OCI-LY1 (cell line): Measurements from ENCODE around the gene HUNK.

Experiments
- H2AFZ ChIP-seq: fragments of 200-600 bp; sonication (generic), shearing (Covaris generic); 2 replicates; pipeline ENCODE4 v1.6.0; 2014; ENCODE audit warnings: antibody characterized with exemption, mild to moderate bottlenecking, low read length
- H3F3A ChIP-seq: fragments of 200-600 bp; sonication (generic), shearing (Covaris generic); 2 replicates; pipeline ENCODE4 v1.6.0; 2014; ENCODE audit warnings: mild to moderate bottlenecking, antibody characterized with exemption, low read length, moderate library complexity; ENCODE audit not compliant: insufficient read depth
- H3K27ac ChIP-seq: fragments of 200-600 bp; sonication (generic); 2 replicates; pipeline ENCODE4 v1.5.1; 2014; ENCODE audit warnings: low read length, mixed run types, mild to moderate bottlenecking, low read depth; ENCODE audit not compliant: poor library complexity, severe bottlenecking
- H3K27me3 ChIP-seq: fragments of 200-600 bp; sonication (generic); 2 replicates; pipeline ENCODE4 v1.6.0; 2014; ENCODE audit warnings: antibody characterized with exemption, mild to moderate bottlenecking, low read length, moderate library complexity; ENCODE audit not compliant: insufficient read depth
- H3K36me3 ChIP-seq: fragments of 200-600 bp; sonication (generic); 2 replicates; pipeline ENCODE4 v1.6.1; 2014; ENCODE audit warnings: mild to moderate bottlenecking, antibody characterized with exemption, low read length, moderate library complexity, mixed read lengths; ENCODE audit not compliant: insufficient read depth
- H3K4me1 ChIP-seq: fragments of 200-600 bp; sonication (generic); 2 replicates; pipeline ENCODE4 v1.5.1; 2014; ENCODE audit warnings: mild to moderate bottlenecking, low read length, moderate library complexity; ENCODE audit not compliant: insufficient read depth, severe bottlenecking
- H3K4me2 ChIP-seq: fragments of 200-600 bp; sonication (generic), shearing (Covaris generic); 2 replicates; pipeline ENCODE4 v1.6.1; 2014; ENCODE audit warnings: low read length
- H3K4me3 ChIP-seq: fragments of 200-600 bp; sonication (generic); 2 replicates; pipeline ENCODE4 v1.5.1; 2014; ENCODE audit warnings: low read length, low read depth, mild to moderate bottlenecking, mixed read lengths; ENCODE audit not compliant: poor library complexity, severe bottlenecking
- H3K79me2 ChIP-seq: fragments of 200-600 bp; shearing (Covaris generic); 2 replicates; pipeline ENCODE4 v1.6.1; 2016; ENCODE audit warnings: mixed run types, low read length, mixed read lengths; ENCODE audit not compliant: insufficient read depth
- H3K9ac ChIP-seq: fragments of 200-600 bp; sonication (generic), shearing (Covaris generic); 2 replicates; pipeline ENCODE4 v1.6.1; 2014; ENCODE audit warnings: mild to moderate bottlenecking, low read length, mixed read lengths
- H3K9me2 ChIP-seq: fragments of 200-600 bp; sonication (generic), shearing (Covaris generic); 2 replicates; pipeline ENCODE4 v1.6.1; 2014; ENCODE audit warnings: low read depth, mild to moderate bottlenecking, low read length, mixed read lengths
- H3K9me3 ChIP-seq: fragments of 200-600 bp; shearing (Covaris generic); 2 replicates; pipeline ENCODE4 v1.6.1; 2014; ENCODE audit warnings: low read length, mixed read lengths
- H4K20me1 ChIP-seq: fragments of 200-600 bp; sonication (generic), shearing (Covaris generic); 2 replicates; pipeline ENCODE4 v1.6.0; 2016; ENCODE audit warnings: mild to moderate bottlenecking, low read length; ENCODE audit not compliant: insufficient read depth
- EZH2 ChIP-seq: fragments of 200-600 bp; sonication (generic), shearing (Covaris generic); IDR thresholded peaks from 2 replicates; pipeline ENCODE4 v1.8.0; 2017; ENCODE audit warnings: borderline replicate concordance, mixed run types, mild to moderate bottlenecking, antibody characterized with exemption, low read length, moderate library complexity, mixed read lengths
- TF ChIP-seq, protein P1 (sequence below): fragments of 200-600 bp; sonication (generic), shearing (Covaris generic); IDR thresholded peaks from 2 replicates; pipeline ENCODE4 v1.5.1; 2017; ENCODE audit warnings: mild to moderate bottlenecking, antibody characterized with exemption, low read length, moderate library complexity, mixed read lengths

HUNK gene

GRCh38 chr21:31847761-31848160 is 25.1 kb upstream of the HUNK start:
- Histone ChIP-seq H3K36me3 (no peaks in the 10 kb centered on the region), H3K27me3 (no peaks in the 10 kb centered on the region), H3K9me3 (no peaks in the 10 kb centered on the region), H3K27ac (no peak overlapping the region), H2AFZ (no peak overlapping the region), H3F3A (no peaks in the 10 kb centered on the region), H3K4me2 (no peak overlapping the region), H3K9ac (no peak overlapping the region), H3K9me2 (no peaks in the 10 kb centered on the region), H3K4me1 (no peaks in the 10 kb centered on the region), H3K4me3 (no peak overlapping the region), H3K79me2 (no peaks in the 10 kb centered on the region), H4K20me1 (no peaks in the 10 kb centered on the region)
- TF ChIP-seq EZH2 = no peak

DNA sequence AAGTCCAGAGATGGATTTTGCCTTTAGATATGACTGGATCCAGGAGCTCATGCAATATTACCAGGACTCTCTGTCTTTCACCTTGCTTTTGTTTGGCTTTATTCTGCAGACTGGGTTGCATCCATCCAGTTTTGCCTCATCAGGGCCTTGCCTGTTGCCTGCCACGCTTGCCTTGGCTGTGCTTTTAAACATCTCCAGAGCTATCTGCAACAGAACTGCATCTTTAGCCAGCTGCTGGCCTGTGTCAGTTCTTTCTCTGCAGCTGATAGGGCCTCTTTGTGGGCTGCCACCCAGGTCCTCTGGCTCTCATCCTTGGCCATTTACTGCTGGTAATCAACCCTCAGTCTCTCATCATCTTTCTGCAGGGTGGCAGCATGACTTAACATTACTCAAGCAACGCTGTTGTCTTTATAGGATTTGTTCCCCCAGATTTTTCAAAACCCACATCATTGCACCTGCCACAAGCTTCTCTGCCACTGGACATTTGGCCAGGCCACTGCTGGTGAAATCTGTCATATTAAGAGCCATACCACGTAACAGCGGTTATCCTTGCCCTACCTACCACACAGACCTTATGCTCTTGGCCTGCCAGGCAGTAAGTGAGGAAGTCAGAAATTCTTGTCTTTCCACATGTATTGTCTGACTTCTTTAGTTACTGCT is 24.4 kb upstream of the HUNK start:
- H3K4me1 ChIP-seq = no peaks in the 10 kb centered on the region
- no peaks in the 10 kb centered on the region for H3K27me3 ChIP-seq
- H3K9me3 ChIP-seq = no peaks in the 10 kb centered on the region
- H3K9me2 ChIP-seq = no peaks in the 10 kb centered on the region
- H3K79me2 ChIP-seq = no peaks in the 10 kb centered on the region
- H3K27ac ChIP-seq = no peak overlapping the region
- H3F3A ChIP-seq = no peaks in the 10 kb centered on the region
- H4K20me1 ChIP-seq = no peaks in the 10 kb centered on the region
- no peak overlapping the region for H3K9ac ChIP-seq
- no peak overlapping the region for H2AFZ ChIP-seq
- TF ChIP-seq, protein P1, sequence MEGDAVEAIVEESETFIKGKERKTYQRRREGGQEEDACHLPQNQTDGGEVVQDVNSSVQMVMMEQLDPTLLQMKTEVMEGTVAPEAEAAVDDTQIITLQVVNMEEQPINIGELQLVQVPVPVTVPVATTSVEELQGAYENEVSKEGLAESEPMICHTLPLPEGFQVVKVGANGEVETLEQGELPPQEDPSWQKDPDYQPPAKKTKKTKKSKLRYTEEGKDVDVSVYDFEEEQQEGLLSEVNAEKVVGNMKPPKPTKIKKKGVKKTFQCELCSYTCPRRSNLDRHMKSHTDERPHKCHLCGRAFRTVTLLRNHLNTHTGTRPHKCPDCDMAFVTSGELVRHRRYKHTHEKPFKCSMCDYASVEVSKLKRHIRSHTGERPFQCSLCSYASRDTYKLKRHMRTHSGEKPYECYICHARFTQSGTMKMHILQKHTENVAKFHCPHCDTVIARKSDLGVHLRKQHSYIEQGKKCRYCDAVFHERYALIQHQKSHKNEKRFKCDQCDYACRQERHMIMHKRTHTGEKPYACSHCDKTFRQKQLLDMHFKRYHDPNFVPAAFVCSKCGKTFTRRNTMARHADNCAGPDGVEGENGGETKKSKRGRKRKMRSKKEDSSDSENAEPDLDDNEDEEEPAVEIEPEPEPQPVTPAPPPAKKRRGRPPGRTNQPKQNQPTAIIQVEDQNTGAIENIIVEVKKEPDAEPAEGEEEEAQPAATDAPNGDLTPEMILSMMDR = no peak
- TF ChIP-seq EZH2 = no peak
- H3K4me2 ChIP-seq = no peak overlapping the region
- H3K36me3 ChIP-seq = no peaks in the 10 kb centered on the region
- H3K4me3 ChIP-seq = no peak overlapping the region

DNA sequence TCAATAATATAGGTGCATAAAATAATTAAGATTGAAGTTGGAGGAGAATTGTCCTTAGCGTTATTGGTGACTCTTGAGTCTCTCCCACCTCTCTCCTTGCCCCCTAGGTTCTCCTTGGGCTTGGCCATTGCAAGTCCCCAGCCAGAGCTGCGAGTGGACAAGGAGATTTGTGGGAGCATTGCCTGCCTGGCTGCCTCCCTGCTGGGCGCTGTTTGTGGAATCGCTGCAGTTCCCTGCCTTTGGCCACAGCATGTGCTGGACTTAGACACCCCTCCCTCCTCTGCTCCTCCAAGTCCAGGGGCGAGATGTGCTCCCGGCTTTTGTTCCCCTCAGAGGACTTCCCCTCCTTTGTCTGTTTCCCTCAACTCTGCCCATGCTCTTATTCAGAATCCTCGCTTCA is 21.9 kb upstream of the HUNK start:
- no peak for TF ChIP-seq EZH2
- TF ChIP-seq, protein P1 = no peak

DNA sequence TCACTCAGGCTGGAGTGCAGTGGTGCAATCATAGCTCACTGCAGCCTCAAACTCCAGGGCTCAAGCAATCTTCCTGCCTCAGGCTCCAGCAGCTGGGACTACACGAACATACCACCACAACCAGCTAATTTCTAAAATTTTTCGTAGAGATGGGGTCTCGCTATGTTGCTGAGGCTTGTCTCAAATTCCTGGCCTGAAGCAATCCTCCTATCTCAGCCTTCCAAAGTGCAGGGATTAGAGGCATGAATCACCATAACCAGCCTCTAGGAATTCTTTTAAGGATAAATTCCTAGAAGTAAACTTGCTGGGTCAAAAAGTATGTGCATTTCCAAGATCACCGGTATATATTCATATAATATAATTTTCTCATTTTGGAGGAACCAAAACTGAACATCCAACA is 17.6 kb upstream of the HUNK start:
- no peaks in the 10 kb centered on the region for H3K36me3 ChIP-seq
- no peaks in the 10 kb centered on the region for H3K27me3 ChIP-seq
- H3K79me2 ChIP-seq = no peaks in the 10 kb centered on the region
- no peaks in the 10 kb centered on the region for H3K9me3 ChIP-seq
- H3K4me3 ChIP-seq = no peak overlapping the region
- no peak overlapping the region for H2AFZ ChIP-seq
- H3K4me1 ChIP-seq = no peaks in the 10 kb centered on the region
- no peak overlapping the region for H3K4me2 ChIP-seq
- H3K9ac ChIP-seq = no peak overlapping the region
- H3F3A ChIP-seq = no peaks in the 10 kb centered on the region
- no peaks in the 10 kb centered on the region for H4K20me1 ChIP-seq
- TF ChIP-seq EZH2 = no peak
- TF ChIP-seq, protein P1 = no peak
- no peaks in the 10 kb centered on the region for H3K9me2 ChIP-seq
- no peak overlapping the region for H3K27ac ChIP-seq

More for the DNA sequence above, 21.9 kb upstream of the HUNK start:
- Histone ChIP-seq H3K4me1 (no peaks in the 10 kb centered on the region), H3K79me2 (no peaks in the 10 kb centered on the region), H2AFZ (no peak overlapping the region), H3K36me3 (no peaks in the 10 kb centered on the region), H4K20me1 (no peaks in the 10 kb centered on the region), H3K9me3 (no peaks in the 10 kb centered on the region), H3K27me3 (no peaks in the 10 kb centered on the region), H3K9me2 (no peaks in the 10 kb centered on the region), H3K4me3 (no peak overlapping the region), H3K27ac (no peak overlapping the region), H3F3A (no peaks in the 10 kb centered on the region), H3K4me2 (no peak overlapping the region), H3K9ac (no peak overlapping the region)
